Hepatocyte (in vitro differentiated cells): ENCODE measurements around the gene NEK4. TPM values are rescaled to one million over a fixed set of nuclear protein-coding genes. Genes with fewer than 3 reads are reported as not detected.

Experiments used
- DNase-seq: peaks from one replicate; pipeline ENCODE4 v3.0.0-alpha.2; 2016; ENCODE audit warnings: low spot score
- H2AFZ ChIP-seq: fragments of 200-600 bp; sonication (generic); 2 replicates; pipeline ENCODE4 v1.6.0; 2016; ENCODE audit warnings: antibody characterized with exemption, mild to moderate bottlenecking
- H3K27ac ChIP-seq: fragments of 200-600 bp; sonication (generic); 2 replicates; pipeline ENCODE4 v1.5.1; 2016; ENCODE audit warnings: mild to moderate bottlenecking
- H3K27me3 ChIP-seq: fragments of 200-600 bp; sonication (generic); 2 replicates; pipeline ENCODE4 v1.6.1; 2016
- H3K36me3 ChIP-seq: fragments of 200-600 bp; sonication (generic); replicated peaks from 2 replicates; pipeline ENCODE4 v1.5.1; 2016; ENCODE audit warnings: low read depth; ENCODE audit not compliant: insufficient read depth
- H3K4me1 ChIP-seq: fragments of 200-600 bp; sonication (generic); 2 replicates; pipeline ENCODE4 v1.5.1; 2016; ENCODE audit warnings: mild to moderate bottlenecking, moderate library complexity; ENCODE audit not compliant: insufficient read depth
- H3K4me2 ChIP-seq: fragments of 200-600 bp; sonication (generic); 2 replicates; pipeline ENCODE4 v1.6.0; 2016
- H3K4me3 ChIP-seq: fragments of 200-600 bp; sonication (generic); 2 replicates; pipeline ENCODE4 v1.5.1; 2016; ENCODE audit warnings: mild to moderate bottlenecking
- H3K79me2 ChIP-seq: fragments of 200-600 bp; sonication (generic); 2 replicates; pipeline ENCODE4 v1.6.0; 2017; ENCODE audit warnings: mild to moderate bottlenecking
- H3K9me2 ChIP-seq: fragments of 200-600 bp; sonication (generic); replicated peaks from 2 replicates; pipeline ENCODE4 v1.6.0; 2017; ENCODE audit warnings: mild to moderate bottlenecking; ENCODE audit not compliant: insufficient read depth
- H3K9me3 ChIP-seq: fragments of 200-600 bp; sonication (generic); 2 replicates; pipeline ENCODE4 v1.5.1; 2016; ENCODE audit warnings: low read depth, mild to moderate bottlenecking
- H4K20me1 ChIP-seq: fragments of 200-600 bp; sonication (generic); 2 replicates; pipeline ENCODE4 v1.6.0; 2016; ENCODE audit warnings: mild to moderate bottlenecking; ENCODE audit not compliant: insufficient read depth, poor library complexity, severe bottlenecking
- EZH2 ChIP-seq: fragments of 200-600 bp; sonication (generic); IDR thresholded peaks from 2 replicates; pipeline ENCODE4 v1.6.1; 2016; ENCODE audit warnings: antibody characterized with exemption, mild to moderate bottlenecking, borderline replicate concordance
- EZH2phosphoT487 ChIP-seq: fragments of 200-600 bp; sonication (generic); IDR thresholded peaks from one replicate; pipeline ENCODE4 v1.6.1; 2018; ENCODE audit warnings: antibody characterized with exemption, mild to moderate bottlenecking, low read depth, moderate library complexity; ENCODE audit not compliant: unreplicated experiment, severe bottlenecking
- WGBS: methylation state at CpG from one replicate; pipeline ENCODE4 v1.1.6; 2016; ENCODE audit warnings: low lambda C conversion rate; ENCODE audit errors: missing lambda C conversion rate; 5-methylcytosine and 5-hydroxymethylcytosine counted together
- polyA plus RNA-seq: library from polyadenylated mRNA; unstranded; fragments of >200 nt; fragmentation: Nextera tagmentation; extraction: Ambion mirVana; gene quantifications from 2 replicates; pipeline ENCODE4 v1.2.1, GENCODE V29; 2016
- total RNA-seq: library from RNA; depleted of rRNA; stranded (reverse); fragments of >200 nt; gene quantifications from 2 replicates; pipeline ENCODE4 v1.2.3, GENCODE V29; 2014
- TF ChIP-seq, protein P1 (sequence below): fragments of 200-600 bp; sonication (generic); IDR thresholded peaks from 2 replicates; pipeline ENCODE4 v1.5.1; 2016; ENCODE audit warnings: antibody characterized with exemption, mild to moderate bottlenecking; ENCODE audit not compliant: poor library complexity

The NEK4 gene
- total and polyA plus RNA-seq, 2 experiments from 2014 or later, result 8.0 to 19.2 TPM

DNA sequence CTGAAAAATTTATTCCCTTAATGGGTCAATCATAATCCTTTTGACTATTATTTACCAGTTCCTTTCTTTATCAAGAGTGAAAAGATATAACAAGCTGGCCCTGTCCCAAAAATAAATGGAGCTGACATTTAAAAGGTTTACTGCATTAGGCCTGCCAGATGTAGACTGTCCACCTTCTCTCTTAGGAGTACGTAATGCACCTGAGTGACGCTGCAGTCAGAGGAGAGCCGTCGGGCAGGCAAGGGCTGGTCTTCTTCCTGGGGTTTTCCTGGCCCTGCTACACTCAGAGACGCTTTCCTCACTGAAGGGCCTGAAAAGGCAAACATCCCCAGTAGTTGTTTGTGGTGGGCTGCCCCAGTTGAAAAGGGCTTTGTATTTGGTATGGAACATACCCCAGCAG, 27.6 kb downstream of the NEK4 start:
- DNase-seq, result no peak

DNA sequence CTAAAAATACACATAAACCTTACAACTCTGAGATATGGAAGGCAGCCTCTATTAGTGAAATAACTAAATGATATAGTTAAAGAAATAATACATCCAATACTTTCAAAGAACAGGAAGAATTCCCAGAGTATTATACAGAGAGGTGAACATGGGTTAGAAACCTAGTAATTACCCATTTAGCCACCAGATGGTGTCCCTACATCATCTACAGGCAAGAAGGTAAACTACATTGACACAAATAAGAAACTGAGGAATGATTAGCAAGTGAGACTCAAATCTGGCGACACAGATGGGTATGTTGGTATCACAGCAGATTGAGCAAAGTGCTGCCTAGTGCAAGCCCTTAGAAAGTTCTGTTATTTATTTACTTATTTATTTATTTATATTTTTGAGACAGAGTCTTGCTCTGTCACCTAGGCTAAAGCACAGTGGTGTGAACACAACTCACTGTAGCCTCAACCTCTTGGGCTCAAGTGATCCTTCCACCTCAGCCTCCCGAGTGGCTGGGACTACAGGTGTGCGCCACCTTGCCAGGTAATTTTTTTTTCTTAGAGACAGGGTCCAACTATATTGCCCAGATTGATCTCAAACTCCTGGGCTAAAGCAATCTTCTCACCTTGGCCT, 28.2 kb downstream of the NEK4 start:
- Histone ChIP-seq H3K27ac (no peak overlapping the region), H3K9me2 (no peaks in the 10 kb centered on the region), H3K36me3 (no peaks in the 10 kb centered on the region), H3K27me3 (no peaks in the 10 kb centered on the region), H3K9me3 (no peaks in the 10 kb centered on the region), H2AFZ (no peak overlapping the region), H3K4me3 (no peak overlapping the region), H3K4me1 (peaks cover 4% of the 10 kb centered on the region), H3K79me2 (no peaks in the 10 kb centered on the region), H3K4me2 (no peak overlapping the region), H4K20me1 (no peaks in the 10 kb centered on the region)
- 89% methylated on average over 3 of the region's 3 CpGs for WGBS
- DNase-seq, result peak; percentile 36
- TF ChIP-seq, protein P1, sequence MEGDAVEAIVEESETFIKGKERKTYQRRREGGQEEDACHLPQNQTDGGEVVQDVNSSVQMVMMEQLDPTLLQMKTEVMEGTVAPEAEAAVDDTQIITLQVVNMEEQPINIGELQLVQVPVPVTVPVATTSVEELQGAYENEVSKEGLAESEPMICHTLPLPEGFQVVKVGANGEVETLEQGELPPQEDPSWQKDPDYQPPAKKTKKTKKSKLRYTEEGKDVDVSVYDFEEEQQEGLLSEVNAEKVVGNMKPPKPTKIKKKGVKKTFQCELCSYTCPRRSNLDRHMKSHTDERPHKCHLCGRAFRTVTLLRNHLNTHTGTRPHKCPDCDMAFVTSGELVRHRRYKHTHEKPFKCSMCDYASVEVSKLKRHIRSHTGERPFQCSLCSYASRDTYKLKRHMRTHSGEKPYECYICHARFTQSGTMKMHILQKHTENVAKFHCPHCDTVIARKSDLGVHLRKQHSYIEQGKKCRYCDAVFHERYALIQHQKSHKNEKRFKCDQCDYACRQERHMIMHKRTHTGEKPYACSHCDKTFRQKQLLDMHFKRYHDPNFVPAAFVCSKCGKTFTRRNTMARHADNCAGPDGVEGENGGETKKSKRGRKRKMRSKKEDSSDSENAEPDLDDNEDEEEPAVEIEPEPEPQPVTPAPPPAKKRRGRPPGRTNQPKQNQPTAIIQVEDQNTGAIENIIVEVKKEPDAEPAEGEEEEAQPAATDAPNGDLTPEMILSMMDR, result peak; percentile 66
- no peak for TF ChIP-seq EZH2phosphoT487

More for the DNA sequence above, 27.6 kb downstream of the NEK4 start:
- no peak for TF ChIP-seq EZH2
- TF ChIP-seq, protein P1, result no peak
- TF ChIP-seq EZH2phosphoT487, result no peak
- H3K4me1 ChIP-seq, result peaks cover 4% of the 10 kb centered on the region
- H3K9me2 ChIP-seq, result no peaks in the 10 kb centered on the region
- no peaks in the 10 kb centered on the region for H3K9me3 ChIP-seq
- no peaks in the 10 kb centered on the region for H3K79me2 ChIP-seq
- no peak overlapping the region for H3K4me3 ChIP-seq
- H3K36me3 ChIP-seq, result no peaks in the 10 kb centered on the region
- WGBS, result 87% methylated on average over 5 of the region's 5 CpGs
- H3K27ac ChIP-seq, result no peak overlapping the region
- no peak overlapping the region for H3K4me2 ChIP-seq
- H4K20me1 ChIP-seq, result no peaks in the 10 kb centered on the region
- H2AFZ ChIP-seq, result no peak overlapping the region
- H3K27me3 ChIP-seq, result no peaks in the 10 kb centered on the region

DNA sequence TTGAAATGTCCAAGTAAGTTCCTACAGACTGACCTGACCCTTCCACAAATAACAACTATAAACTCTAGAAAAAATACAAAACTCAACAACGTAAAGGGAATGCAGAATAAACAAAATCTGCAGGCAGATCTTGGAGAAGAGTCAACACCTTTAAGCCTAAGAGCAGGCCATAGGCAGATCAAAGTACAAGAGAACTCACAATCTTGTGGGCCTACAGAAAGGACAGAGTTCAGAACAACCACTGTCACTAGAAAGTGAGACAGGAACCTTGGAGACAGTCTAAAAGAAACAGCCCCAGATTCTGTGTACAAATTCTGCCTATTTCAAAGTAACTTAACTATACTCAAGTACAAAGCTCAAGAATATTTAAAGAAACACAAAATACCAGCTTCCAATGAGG, 31.0 kb downstream of the NEK4 start:
- H3K9me2 ChIP-seq, result no peaks in the 10 kb centered on the region

More for the DNA sequence above, 31.0 kb downstream of the NEK4 start:
- Histone ChIP-seq H4K20me1 (no peaks in the 10 kb centered on the region), H3K4me1 (peaks cover 4% of the 10 kb centered on the region), H3K27ac (peak overlapping the region; percentile 38), H3K79me2 (no peaks in the 10 kb centered on the region), H3K4me2 (peak overlapping the region; percentile 31), H3K4me3 (no peak overlapping the region), H2AFZ (no peak overlapping the region), H3K36me3 (no peaks in the 10 kb centered on the region), H3K9me3 (no peaks in the 10 kb centered on the region), H3K27me3 (no peaks in the 10 kb centered on the region)
- 74% methylated on average over 1 of the region's 1 CpG for WGBS
- DNase-seq, result peak; percentile 32
- TF ChIP-seq EZH2phosphoT487 (no peak), EZH2 (no peak)
- TF ChIP-seq, protein P1, result no peak
